HCT116 (cell line): ENCODE measurements around the gene TAF5L. TPM values are rescaled to one million over a fixed set of nuclear protein-coding genes. Genes with fewer than 3 reads are reported as not detected.

ENCODE experiments used
- ATAC-seq: fragments of 200-7000 bp; cut with Tn5 transposase; 2 replicates; pipeline ENCODE4 v1.9.1; 2020; ENCODE audit warnings: mild to moderate bottlenecking, moderate library complexity
- BruUV-seq: library from RNA; stranded (reverse); fragments of 400-500 nt; replicated peaks from 2 replicates; lab custom pipeline; 2021; lab: Mats Ljungman, UMichigan
- CTCF ChIA-PET: fragments of 300-600 bp; sonication (Branson Sonifier 250); formaldehyde crosslinking; loops from one replicate; lab custom pipeline; 2021; ENCODE audit warnings: antibody characterized with exemption; lab: Charles Lee
- POLR2A ChIA-PET: fragments of 300-600, 350-600 bp; sonication (Branson Sonifier 250); formaldehyde crosslinking; loops from one replicate; lab custom pipeline; 2021; ENCODE audit warnings: antibody characterized with exemption; lab: Charles Lee
- RAD21 ChIA-PET, 2 experiments: fragments of 300-600 bp; sonication (Branson Sonifier 250); formaldehyde crosslinking; loops; one replicate each; lab custom pipeline; 2023; ENCODE audit warnings: low total read pairs in 2 of 2; ENCODE audit not compliant: uncharacterized antibody in 2 of 2, unreplicated experiment in 2 of 2, low non-redundant PET in 1 of 2; lab: Charles Lee
- DNase-seq: peaks from one replicate; pipeline ENCODE4 v3.0.0-alpha.2; 2010; ENCODE audit warnings: low read depth, low spot score
- H2AFZ ChIP-seq: fragments of 200-600 bp; shearing (Covaris generic), sonication (generic); 2 replicates; pipeline ENCODE4 v1.6.1; 2017; ENCODE audit warnings: low read depth, mixed run types, mixed read lengths, antibody characterized with exemption, low read length; ENCODE audit not compliant: poor library complexity, severe bottlenecking
- H3K27ac ChIP-seq: 2 replicates; pipeline ENCODE4 v1.5.1; 2012; ENCODE audit warnings: low read depth, low read length
- H3K27me3 ChIP-seq: fragments of 200-600 bp; sonication (generic); 2 replicates; pipeline ENCODE4 v1.6.1; 2016; ENCODE audit warnings: mixed run types, low read length, mixed read lengths; ENCODE audit not compliant: insufficient read depth
- H3K36me3 ChIP-seq, 2 experiments: fragments of 200-500 bp in 1 of 2; fragments of 200-600 bp in 1 of 2; sonication (Bioruptor generic) in 1 of 2; sonication (generic) in 1 of 2; 2 replicates each; pipeline versions ENCODE4 v1.5.1 to v1.6.1; 2014 to 2016; ENCODE audit warnings: low read length in 2 of 2, inconsistent platforms in 1 of 2, mixed read lengths in 1 of 2, mixed run types in 1 of 2; ENCODE audit not compliant: insufficient read depth in 2 of 2, control insufficient read depth in 1 of 2
- H3K4me1 ChIP-seq, 2 experiments: fragments of 200-600 bp in 1 of 2; sonication (generic) in 1 of 2; 2 replicates each; pipeline versions ENCODE4 v1.5.1 to v1.6.1; 2012 to 2017; ENCODE audit warnings: low read length in 2 of 2, inconsistent platforms in 1 of 2, mild to moderate bottlenecking in 1 of 2, mixed read lengths in 1 of 2, mixed run types in 1 of 2, moderate library complexity in 1 of 2; ENCODE audit not compliant: insufficient read depth in 2 of 2, control insufficient read depth in 1 of 2
- H3K4me2 ChIP-seq: fragments of 200-600 bp; sonication (generic); 2 replicates; pipeline ENCODE4 v1.6.1; 2017; ENCODE audit warnings: mixed run types, low read length, mixed read lengths
- H3K4me3 ChIP-seq, 2 experiments: fragments of 200-600 bp in 1 of 2; sonication (generic) in 1 of 2; replicated peaks in 1 of 2; 2 replicates each; pipeline ENCODE4 v1.5.1; 2011 to 2016; ENCODE audit warnings: low read length in 2 of 2, control low read depth in 1 of 2, low read depth in 1 of 2, mild to moderate bottlenecking in 1 of 2, mixed read lengths in 1 of 2, mixed run types in 1 of 2
- H3K79me2 ChIP-seq: fragments of 200-600 bp; sonication (generic); 2 replicates; pipeline ENCODE4 v1.6.1; 2017; ENCODE audit warnings: mild to moderate bottlenecking, mixed run types, low read length, moderate library complexity, mixed read lengths; ENCODE audit not compliant: insufficient read depth
- H3K9ac ChIP-seq: fragments of 200-600 bp; sonication (generic); 2 replicates; pipeline ENCODE4 v1.6.1; 2016; ENCODE audit warnings: low read length, mixed read lengths
- H3K9me2 ChIP-seq: fragments of 200-600 bp; sonication (generic), shearing (Covaris generic); 2 replicates; pipeline ENCODE4 v1.6.1; 2017; ENCODE audit warnings: mixed run types, mild to moderate bottlenecking, moderate library complexity; ENCODE audit not compliant: insufficient read depth
- H3K9me3 ChIP-seq, 2 experiments: fragments of 200-500 bp in 1 of 2; fragments of 200-600 bp in 1 of 2; sonication (Bioruptor generic) in 1 of 2; sonication (generic) in 1 of 2; 2 replicates each; pipeline ENCODE4 v1.6.1; 2014 to 2017; ENCODE audit warnings: low read length in 2 of 2, mixed read lengths in 2 of 2, inconsistent platforms in 1 of 2, low read depth in 1 of 2, mild to moderate bottlenecking in 1 of 2, mixed run types in 1 of 2, moderate library complexity in 1 of 2; ENCODE audit not compliant: control insufficient read depth in 1 of 2, insufficient read depth in 1 of 2
- H4K20me1 ChIP-seq: fragments of 200-600 bp; sonication (generic), shearing (Covaris generic); 2 replicates; pipeline ENCODE4 v1.6.1; 2017; ENCODE audit warnings: mixed run types, mild to moderate bottlenecking, moderate library complexity; ENCODE audit not compliant: insufficient read depth
- CEBPB ChIP-seq: IDR thresholded peaks from 2 replicates; pipeline ENCODE4 v1.6.1; 2012; ENCODE audit warnings: low read depth
- EGR1 ChIP-seq: IDR thresholded peaks from 2 replicates; pipeline ENCODE4 v1.6.1; 2012; ENCODE audit warnings: low read depth
- ELF1 ChIP-seq: IDR thresholded peaks from 2 replicates; pipeline ENCODE4 v1.6.1; 2012; ENCODE audit warnings: low read depth, borderline replicate concordance
- JUND ChIP-seq: IDR thresholded peaks from 2 replicates; pipeline ENCODE4 v1.6.1; 2012
- POLR2A ChIP-seq: IDR thresholded peaks from 2 replicates; pipeline ENCODE4 v1.7.0; 2011; ENCODE audit warnings: borderline replicate concordance; ENCODE audit not compliant: insufficient read depth, insufficient read length; ENCODE audit errors: extremely low read depth
- POLR2AphosphoS5 ChIP-seq: IDR thresholded peaks from 2 replicates; pipeline ENCODE4 v1.6.1; 2011; ENCODE audit warnings: mild to moderate bottlenecking, low read depth, low read length, moderate library complexity
- SRF ChIP-seq: IDR thresholded peaks from 2 replicates; pipeline ENCODE4 v1.6.1; 2012; ENCODE audit warnings: low read depth
- ZFX ChIP-seq: fragments of 450-650 bp; IDR thresholded peaks from 2 replicates; pipeline ENCODE4 v1.6.1; 2017
- intact Hi-C: fragments of 100-400 bp; cut with micrococcal nuclease; formaldehyde crosslinking; loops from 2 replicates; pipeline ENCODE4 v1.10.0; 2022
- total RNA-seq: library from RNA; stranded (reverse); gene quantifications from one replicate; pipeline ENCODE4 v1.2.1, GENCODE V29; 2021; ENCODE audit not compliant: unreplicated experiment
- TF ChIP-seq, protein P1 (sequence below): IDR thresholded peaks from 2 replicates; pipeline ENCODE4 v1.6.1; 2012
- TF ChIP-seq, protein P2 (sequence below): IDR thresholded peaks from 2 replicates; pipeline ENCODE4 v1.6.1; 2012; ENCODE audit warnings: low read depth
- TF ChIP-seq, protein P3 (sequence below), 3 experiments: fragments of 200-600 bp in 1 of 3; sonication (generic) in 1 of 3; IDR thresholded peaks in 2 of 3; conservative IDR thresholded peaks in 1 of 3; 2 replicates each; pipeline ENCODE4 v1.5.1; 2012 to 2017; ENCODE audit warnings: low read depth in 2 of 3, low read length in 2 of 3, antibody characterized with exemption in 1 of 3, borderline replicate concordance in 1 of 3, control low read depth in 1 of 3, mild to moderate bottlenecking in 1 of 3, mixed read lengths in 1 of 3, mixed run types in 1 of 3, moderate library complexity in 1 of 3; ENCODE audit not compliant: insufficient read depth in 1 of 3
- TF ChIP-seq, protein P4 (sequence below): IDR thresholded peaks from 2 replicates; pipeline ENCODE4 v1.6.1; 2012

The TAF5L gene
- total RNA-seq, 1 experiment from 2014 or later, result 22.4 TPM

DNA sequence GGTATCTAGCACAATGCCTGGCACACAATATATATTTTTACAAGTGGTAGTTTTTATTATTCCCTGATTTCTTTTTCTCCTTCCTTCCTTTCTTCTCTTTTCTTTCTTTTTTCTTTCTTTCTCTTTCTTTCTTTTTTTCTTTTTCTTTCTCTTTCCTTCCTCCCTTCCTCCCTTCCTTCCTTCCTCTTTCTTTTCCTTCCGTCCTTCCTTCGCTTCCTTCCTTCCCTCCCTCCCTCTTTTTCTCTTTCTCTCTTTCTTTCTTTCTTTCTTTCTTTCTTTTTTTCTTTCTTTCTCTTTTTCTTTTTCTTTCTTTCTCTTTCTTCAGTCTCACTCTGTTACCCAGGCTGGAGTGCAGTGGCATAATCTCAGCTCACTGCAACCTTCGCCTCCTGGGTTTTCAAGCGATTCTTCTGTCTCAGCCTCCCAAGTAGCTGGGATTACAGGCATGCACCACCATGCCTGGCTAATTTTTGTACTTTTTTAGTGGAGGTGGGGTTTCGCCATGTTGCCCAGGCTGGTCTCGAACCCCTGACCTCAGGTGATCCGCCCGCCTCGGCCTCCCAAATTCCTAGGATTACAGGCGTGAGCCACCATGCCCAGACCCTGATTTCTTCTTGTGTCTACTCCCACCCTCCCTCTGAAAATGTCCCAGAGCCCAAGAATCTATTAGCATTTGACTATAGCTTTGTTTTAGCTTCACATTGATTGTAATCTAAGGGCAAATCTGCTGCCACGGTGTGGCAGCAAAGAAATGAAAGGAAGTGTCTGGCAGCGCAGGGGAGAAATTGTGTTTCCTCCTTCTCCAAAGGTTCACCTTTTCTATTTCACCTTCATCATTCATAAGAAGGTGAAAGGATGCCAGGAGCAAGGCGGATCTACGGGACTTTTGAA lies 47.5 kb downstream of the TAF5L start:
- ChIA-PET CTCF (no interaction called here), RAD21 (no interaction called here), POLR2A (no interaction called here)
- no peak for ATAC-seq
- no peaks in the 10 kb centered on the region for H4K20me1 ChIP-seq
- no peak for TF ChIP-seq SRF
- TF ChIP-seq POLR2AphosphoS5, result no peak
- no peak for TF ChIP-seq JUND
- TF ChIP-seq, protein P1, sequence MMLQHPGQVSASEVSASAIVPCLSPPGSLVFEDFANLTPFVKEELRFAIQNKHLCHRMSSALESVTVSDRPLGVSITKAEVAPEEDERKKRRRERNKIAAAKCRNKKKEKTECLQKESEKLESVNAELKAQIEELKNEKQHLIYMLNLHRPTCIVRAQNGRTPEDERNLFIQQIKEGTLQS, result no peak
- TF ChIP-seq CEBPB, result no peak
- no peak for TF ChIP-seq ZFX
- TF ChIP-seq ELF1, result no peak
- TF ChIP-seq, protein P2, sequence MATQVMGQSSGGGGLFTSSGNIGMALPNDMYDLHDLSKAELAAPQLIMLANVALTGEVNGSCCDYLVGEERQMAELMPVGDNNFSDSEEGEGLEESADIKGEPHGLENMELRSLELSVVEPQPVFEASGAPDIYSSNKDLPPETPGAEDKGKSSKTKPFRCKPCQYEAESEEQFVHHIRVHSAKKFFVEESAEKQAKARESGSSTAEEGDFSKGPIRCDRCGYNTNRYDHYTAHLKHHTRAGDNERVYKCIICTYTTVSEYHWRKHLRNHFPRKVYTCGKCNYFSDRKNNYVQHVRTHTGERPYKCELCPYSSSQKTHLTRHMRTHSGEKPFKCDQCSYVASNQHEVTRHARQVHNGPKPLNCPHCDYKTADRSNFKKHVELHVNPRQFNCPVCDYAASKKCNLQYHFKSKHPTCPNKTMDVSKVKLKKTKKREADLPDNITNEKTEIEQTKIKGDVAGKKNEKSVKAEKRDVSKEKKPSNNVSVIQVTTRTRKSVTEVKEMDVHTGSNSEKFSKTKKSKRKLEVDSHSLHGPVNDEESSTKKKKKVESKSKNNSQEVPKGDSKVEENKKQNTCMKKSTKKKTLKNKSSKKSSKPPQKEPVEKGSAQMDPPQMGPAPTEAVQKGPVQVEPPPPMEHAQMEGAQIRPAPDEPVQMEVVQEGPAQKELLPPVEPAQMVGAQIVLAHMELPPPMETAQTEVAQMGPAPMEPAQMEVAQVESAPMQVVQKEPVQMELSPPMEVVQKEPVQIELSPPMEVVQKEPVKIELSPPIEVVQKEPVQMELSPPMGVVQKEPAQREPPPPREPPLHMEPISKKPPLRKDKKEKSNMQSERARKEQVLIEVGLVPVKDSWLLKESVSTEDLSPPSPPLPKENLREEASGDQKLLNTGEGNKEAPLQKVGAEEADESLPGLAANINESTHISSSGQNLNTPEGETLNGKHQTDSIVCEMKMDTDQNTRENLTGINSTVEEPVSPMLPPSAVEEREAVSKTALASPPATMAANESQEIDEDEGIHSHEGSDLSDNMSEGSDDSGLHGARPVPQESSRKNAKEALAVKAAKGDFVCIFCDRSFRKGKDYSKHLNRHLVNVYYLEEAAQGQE, result no peak
- TF ChIP-seq, protein P3, sequence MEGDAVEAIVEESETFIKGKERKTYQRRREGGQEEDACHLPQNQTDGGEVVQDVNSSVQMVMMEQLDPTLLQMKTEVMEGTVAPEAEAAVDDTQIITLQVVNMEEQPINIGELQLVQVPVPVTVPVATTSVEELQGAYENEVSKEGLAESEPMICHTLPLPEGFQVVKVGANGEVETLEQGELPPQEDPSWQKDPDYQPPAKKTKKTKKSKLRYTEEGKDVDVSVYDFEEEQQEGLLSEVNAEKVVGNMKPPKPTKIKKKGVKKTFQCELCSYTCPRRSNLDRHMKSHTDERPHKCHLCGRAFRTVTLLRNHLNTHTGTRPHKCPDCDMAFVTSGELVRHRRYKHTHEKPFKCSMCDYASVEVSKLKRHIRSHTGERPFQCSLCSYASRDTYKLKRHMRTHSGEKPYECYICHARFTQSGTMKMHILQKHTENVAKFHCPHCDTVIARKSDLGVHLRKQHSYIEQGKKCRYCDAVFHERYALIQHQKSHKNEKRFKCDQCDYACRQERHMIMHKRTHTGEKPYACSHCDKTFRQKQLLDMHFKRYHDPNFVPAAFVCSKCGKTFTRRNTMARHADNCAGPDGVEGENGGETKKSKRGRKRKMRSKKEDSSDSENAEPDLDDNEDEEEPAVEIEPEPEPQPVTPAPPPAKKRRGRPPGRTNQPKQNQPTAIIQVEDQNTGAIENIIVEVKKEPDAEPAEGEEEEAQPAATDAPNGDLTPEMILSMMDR (IDR thresholded peaks at IDR 0.05 in 2 of 3, conservative IDR thresholded peaks at IDR 0.05 in 1 of 3; ENCODE audit: borderline replicate concordance in 1 of 3, insufficient read depth in 1 of 3, low read depth in 2 of 3, low read length in 2 of 3), result no peak
- TF ChIP-seq POLR2A, result no peak
- TF ChIP-seq EGR1, result no peak
- TF ChIP-seq, protein P4, sequence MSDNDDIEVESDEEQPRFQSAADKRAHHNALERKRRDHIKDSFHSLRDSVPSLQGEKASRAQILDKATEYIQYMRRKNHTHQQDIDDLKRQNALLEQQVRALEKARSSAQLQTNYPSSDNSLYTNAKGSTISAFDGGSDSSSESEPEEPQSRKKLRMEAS, result no peak
- no TSS peak for BruUV-seq
- H3K9me3 ChIP-seq, result no peaks in the 10 kb centered on the region
- no peaks in the 10 kb centered on the region for H3K4me1 ChIP-seq
- no peak overlapping the region for H3K4me3 ChIP-seq
- no peak overlapping the region for H3K9ac ChIP-seq
- no peaks in the 10 kb centered on the region for H3K27me3 ChIP-seq
- H3K9me2 ChIP-seq, result no peaks in the 10 kb centered on the region
- no peak for DNase-seq
- no peak overlapping the region for H3K4me2 ChIP-seq
- H2AFZ ChIP-seq, result no peak overlapping the region
- no peak overlapping the region for H3K27ac ChIP-seq
- no peaks in the 10 kb centered on the region for H3K79me2 ChIP-seq
- H3K36me3 ChIP-seq, result no peaks in the 10 kb centered on the region
- intact Hi-C loops, result no loop called here
